HG03342 (cell line): ENCODE measurements around the gene ETFA.

ENCODE experiments used
- ATAC-seq: cut with Tn5 transposase; IDR thresholded peaks from one replicate; pipeline ENCODE4 v1.9.1; 2021; ENCODE audit warnings: mild to moderate bottlenecking, moderate library complexity; ENCODE audit not compliant: unreplicated experiment

Gene ETFA

GRCh38 chr15:76179023-76179422 is 132.2 kb downstream of the ETFA start:
- ATAC-seq: no peak

GRCh38 chr15:76178296-76179000 is 132.8 kb downstream of the ETFA start:
- no peak for ATAC-seq

GRCh38 chr15:76177491-76178040 is 133.7 kb downstream of the ETFA start:
- ATAC-seq: no peak

GRCh38 chr15:76176487-76177085 is 134.7 kb downstream of the ETFA start:
- ATAC-seq: no peak

- ATAC-seq: no peak
These were observed 135.2 kb downstream of the ETFA start for GRCh38 chr15:76176059-76176458.

- ATAC-seq: no peak
These were observed 135.8 kb downstream of the ETFA start for GRCh38 chr15:76175442-76175841.

GRCh38 chr15:76174654-76175053 is 136.6 kb downstream of the ETFA start:
- ATAC-seq: no peak

GRCh38 chr15:76173317-76173834 is 137.9 kb downstream of the ETFA start:
- no peak for ATAC-seq

GRCh38 chr15:76172782-76173181 is 138.5 kb downstream of the ETFA start:
- no peak for ATAC-seq

- ATAC-seq: no peak
These were observed 141.1 kb downstream of the ETFA start for GRCh38 chr15:76169911-76170800.

- no peak for ATAC-seq
These were observed 142.3 kb downstream of the ETFA start for GRCh38 chr15:76169018-76169417.

GRCh38 chr15:76168237-76168984 is 142.9 kb downstream of the ETFA start:
- ATAC-seq: no peak

- ATAC-seq: no peak
These were observed 145.3 kb downstream of the ETFA start for GRCh38 chr15:76165951-76166350.
